Type B pancreatic cell (in vitro differentiated cells): ENCODE data around the gene MGAT1. TPM values are rescaled to one million over a fixed set of nuclear protein-coding genes. Genes with fewer than 3 reads are reported as not detected.
"Not testable (repeated sequence)": the region's sequence is repeated elsewhere in the genome, so short reads cannot be mapped to it uniquely, and the experiment has no call there.

Experiments
- DNase-seq: peaks from one replicate; pipeline ENCODE4 v3.0.0; 2021; ENCODE audit warnings: mixed read lengths; ENCODE audit not compliant: unreplicated experiment; ENCODE audit errors: extremely low spot score
- H3K27ac Mint-ChIP-seq: 2 replicates; pipeline ENCODE4 v1.8.0; 2021; ENCODE audit warnings: mild to moderate bottlenecking, mixed read lengths
- H3K27me3 Mint-ChIP-seq: 2 replicates; pipeline ENCODE4 v1.8.0; 2021; ENCODE audit warnings: mixed read lengths
- H3K36me3 Mint-ChIP-seq: 2 replicates; pipeline ENCODE4 v1.8.0; 2021; ENCODE audit warnings: mixed read lengths
- H3K4me1 Mint-ChIP-seq: one replicate; pipeline ENCODE4 v1.8.0; 2021; ENCODE audit warnings: mixed read lengths; ENCODE audit not compliant: unreplicated experiment
- H3K4me3 Mint-ChIP-seq: 2 replicates; pipeline ENCODE4 v1.8.0; 2021; ENCODE audit warnings: mild to moderate bottlenecking, mixed read lengths
- H3K9me3 Mint-ChIP-seq: 2 replicates; pipeline ENCODE4 v1.8.0; 2021; ENCODE audit warnings: mixed read lengths
- total RNA-seq: library from RNA; stranded (reverse); gene quantifications from 2 replicates; pipeline ENCODE4 v1.2.1, GENCODE V29; 2021; ENCODE audit warnings: low replicate concordance
- TF ChIP-seq, protein P1 (sequence below): fragments of 200-600 bp; sonication (generic); conservative IDR thresholded peaks from 2 replicates; pipeline ENCODE4 v1.5.0; 2021; ENCODE audit warnings: antibody characterized with exemption, mild to moderate bottlenecking

The MGAT1 gene
- total RNA-seq, 1 donor from 2014 or later = 74.8 TPM

DNA sequence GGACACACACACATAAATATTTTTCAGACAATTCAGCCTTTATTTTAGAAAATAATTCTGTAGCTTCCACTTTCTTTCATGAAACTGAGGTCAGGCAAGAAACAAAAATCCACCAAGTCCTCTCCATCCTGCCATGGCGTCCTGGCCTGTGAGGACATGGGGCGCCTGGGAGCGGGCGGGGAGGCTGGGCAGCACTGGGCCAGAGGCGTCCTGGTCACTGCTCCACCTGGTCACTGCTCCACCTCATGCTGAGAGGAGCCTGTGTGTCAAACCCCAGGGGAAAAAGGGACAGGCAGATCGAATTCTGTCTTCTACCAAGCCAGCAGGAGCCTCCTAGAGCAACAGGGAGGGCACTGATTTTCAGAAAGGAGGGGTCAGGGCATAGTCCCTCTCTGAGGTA lies 12.1 kb downstream of the MGAT1 start:
- no peak overlapping the region for H3K4me3 Mint-ChIP-seq
- H3K36me3 Mint-ChIP-seq = peaks cover 15% of the 10 kb centered on the region
- H3K27ac Mint-ChIP-seq = no peak overlapping the region
- no peaks in the 10 kb centered on the region for H3K9me3 Mint-ChIP-seq
- H3K4me1 Mint-ChIP-seq = peaks cover 23% of the 10 kb centered on the region
- DNase-seq = no peak
- TF ChIP-seq, protein P1, sequence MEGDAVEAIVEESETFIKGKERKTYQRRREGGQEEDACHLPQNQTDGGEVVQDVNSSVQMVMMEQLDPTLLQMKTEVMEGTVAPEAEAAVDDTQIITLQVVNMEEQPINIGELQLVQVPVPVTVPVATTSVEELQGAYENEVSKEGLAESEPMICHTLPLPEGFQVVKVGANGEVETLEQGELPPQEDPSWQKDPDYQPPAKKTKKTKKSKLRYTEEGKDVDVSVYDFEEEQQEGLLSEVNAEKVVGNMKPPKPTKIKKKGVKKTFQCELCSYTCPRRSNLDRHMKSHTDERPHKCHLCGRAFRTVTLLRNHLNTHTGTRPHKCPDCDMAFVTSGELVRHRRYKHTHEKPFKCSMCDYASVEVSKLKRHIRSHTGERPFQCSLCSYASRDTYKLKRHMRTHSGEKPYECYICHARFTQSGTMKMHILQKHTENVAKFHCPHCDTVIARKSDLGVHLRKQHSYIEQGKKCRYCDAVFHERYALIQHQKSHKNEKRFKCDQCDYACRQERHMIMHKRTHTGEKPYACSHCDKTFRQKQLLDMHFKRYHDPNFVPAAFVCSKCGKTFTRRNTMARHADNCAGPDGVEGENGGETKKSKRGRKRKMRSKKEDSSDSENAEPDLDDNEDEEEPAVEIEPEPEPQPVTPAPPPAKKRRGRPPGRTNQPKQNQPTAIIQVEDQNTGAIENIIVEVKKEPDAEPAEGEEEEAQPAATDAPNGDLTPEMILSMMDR = no peak
- no peaks in the 10 kb centered on the region for H3K27me3 Mint-ChIP-seq

DNA sequence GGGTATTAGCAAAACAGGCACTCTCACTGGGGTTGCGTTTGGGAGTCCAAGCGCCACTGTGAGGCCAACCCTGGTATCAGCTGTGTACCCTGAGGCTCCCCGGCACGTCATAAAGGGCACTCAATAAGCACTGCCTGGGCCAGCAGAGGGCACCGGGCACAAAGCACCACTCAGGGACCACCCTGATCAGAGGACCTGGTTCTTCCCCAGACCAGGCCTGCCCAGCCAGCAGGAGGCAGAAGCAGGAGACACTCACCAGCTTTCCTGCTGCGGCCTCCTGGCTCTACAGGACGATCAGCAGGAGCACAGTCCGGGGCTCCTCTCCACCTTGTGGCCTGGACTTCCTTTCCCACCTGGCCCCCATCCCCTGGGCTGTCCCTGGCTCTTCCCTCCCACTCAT lies 12.6 kb downstream of the MGAT1 start:
- Mint-ChIP-seq H3K4me3 (no peak overlapping the region), H3K27me3 (no peaks in the 10 kb centered on the region), H3K4me1 (peaks cover 24% of the 10 kb centered on the region), H3K9me3 (no peaks in the 10 kb centered on the region), H3K36me3 (peaks cover 10% of the 10 kb centered on the region), H3K27ac (no peak overlapping the region)
- TF ChIP-seq, protein P1 = no peak
- DNase-seq = no peak

DNA sequence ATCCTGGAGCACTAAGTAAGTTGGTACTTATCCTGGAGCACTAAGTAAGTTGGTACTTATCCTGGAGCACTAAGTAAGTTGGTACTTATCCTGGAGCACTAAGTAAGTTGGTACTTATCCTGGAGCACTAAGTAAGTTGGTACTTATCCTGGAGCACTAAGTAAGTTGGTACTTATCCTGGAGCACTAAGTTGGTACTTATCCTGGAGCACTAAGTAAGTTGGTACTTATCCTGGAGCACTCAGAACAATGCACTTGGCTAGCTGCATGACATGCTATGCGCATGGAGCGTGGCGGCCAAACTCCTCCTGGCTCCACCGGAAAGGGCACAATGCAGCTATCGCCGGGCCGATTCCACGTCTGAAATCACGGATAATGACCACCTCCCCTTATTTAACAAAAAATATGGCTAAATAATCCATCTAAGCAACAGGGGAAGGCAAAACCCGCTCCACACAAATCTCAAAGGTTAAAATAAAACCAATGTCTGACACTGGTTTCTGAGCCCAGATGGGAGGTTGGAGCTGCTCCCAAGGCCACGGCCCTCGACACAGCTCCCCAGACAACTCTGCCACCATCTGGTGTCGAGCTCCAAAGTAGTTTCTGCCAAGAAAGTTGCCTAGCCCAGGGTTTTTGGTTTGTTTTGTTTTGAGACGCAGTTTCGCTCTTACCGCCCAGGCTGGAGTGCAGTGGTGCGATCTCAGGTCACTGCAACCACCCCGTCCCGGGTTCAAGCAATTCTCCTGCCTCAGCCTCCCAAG lies 13.8 kb downstream of the MGAT1 start:
- H3K36me3 Mint-ChIP-seq, H3K9me3 Mint-ChIP-seq, H3K27me3 Mint-ChIP-seq, DNase-seq, H3K4me3 Mint-ChIP-seq, H3K27ac Mint-ChIP-seq: not testable (repeated sequence)
- peaks cover 25% of the 10 kb centered on the region for H3K4me1 Mint-ChIP-seq

DNA sequence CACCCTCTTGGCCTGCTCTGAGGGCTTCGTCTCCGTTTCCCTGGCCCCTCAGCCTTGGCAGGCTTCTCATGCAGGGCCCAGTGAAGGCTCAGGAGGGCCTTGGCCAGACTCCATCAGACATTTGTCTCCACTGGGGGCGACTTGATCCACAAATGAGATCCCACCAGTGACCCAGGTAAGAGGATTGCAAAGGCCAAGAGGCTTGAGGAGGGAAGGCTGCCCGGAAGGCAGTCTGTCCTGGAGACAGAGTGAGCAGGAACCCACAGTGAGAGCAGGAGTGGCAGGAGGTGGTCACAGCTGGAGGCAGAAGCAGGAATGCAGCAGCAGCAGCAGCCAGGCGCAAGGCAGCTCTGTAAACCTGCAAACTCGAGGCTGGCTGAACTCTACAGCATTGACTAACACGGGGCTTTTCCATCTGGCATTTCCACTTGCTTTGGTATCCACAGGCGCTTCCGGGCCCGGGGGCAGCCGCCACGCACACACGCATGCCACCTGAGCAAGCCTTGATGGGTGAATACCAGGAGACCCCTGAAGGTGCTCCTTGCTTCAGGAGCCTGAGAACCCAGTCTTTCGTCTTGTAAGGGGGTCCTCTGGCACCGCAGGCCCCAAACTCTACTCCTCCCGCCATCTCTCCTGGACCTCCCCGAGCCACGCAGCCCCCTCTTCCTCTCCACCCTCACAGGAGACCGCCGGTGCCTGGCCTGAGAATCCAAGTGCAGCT lies 14.7 kb downstream of the MGAT1 start:
- Mint-ChIP-seq H3K9me3 (no peaks in the 10 kb centered on the region), H3K4me1 (peaks cover 26% of the 10 kb centered on the region), H3K4me3 (no peak overlapping the region), H3K27me3 (no peaks in the 10 kb centered on the region), H3K36me3 (peaks cover 7% of the 10 kb centered on the region), H3K27ac (peak overlapping the region; percentile 79)
- TF ChIP-seq, protein P1 = no peak
- DNase-seq = no peak

DNA sequence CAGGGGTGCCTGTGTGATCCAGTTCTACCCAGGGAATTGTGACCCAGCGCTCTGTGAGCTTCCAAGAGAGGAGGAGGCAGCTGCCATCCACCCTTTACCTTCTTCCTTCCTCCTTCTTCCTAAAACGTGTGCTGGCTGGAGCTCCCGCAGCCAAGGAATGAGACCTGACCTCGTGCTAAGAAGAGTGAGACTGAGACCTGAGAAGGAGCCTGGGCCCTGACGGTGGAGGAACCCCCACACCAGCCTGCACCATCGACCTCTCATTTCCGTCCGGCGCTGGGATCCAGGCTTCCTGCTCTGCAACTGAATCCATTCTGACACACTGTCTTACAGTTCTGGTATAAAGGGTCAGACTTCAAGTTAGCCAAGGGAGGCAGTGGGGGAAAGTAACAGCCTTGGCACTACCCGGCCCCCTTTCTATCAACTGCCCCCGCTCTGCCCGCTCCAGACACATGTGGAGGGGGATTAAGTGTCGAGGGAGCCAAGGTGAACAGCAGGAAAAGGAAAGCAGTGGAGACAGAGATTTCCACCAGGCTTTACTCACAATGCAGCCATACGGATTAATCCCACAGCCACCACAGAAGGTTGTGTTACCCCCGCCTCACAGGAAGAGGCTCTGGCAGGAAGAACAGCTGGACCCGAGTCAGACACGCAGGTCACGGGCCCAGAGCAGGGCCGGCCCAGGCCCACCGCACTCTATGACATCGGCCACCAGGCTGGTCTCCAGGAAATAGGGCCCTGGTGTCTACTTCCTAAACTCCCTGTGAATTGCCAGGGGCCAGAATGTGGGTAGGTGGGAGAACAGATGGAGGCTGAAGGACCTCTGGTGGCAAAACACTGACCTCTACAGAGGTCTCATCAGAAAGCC lies 15.8 kb downstream of the MGAT1 start:
- peak overlapping the region; percentile 66 for H3K4me3 Mint-ChIP-seq
- H3K27ac Mint-ChIP-seq = peak overlapping the region; percentile 99
- H3K36me3 Mint-ChIP-seq = peaks cover 7% of the 10 kb centered on the region
- TF ChIP-seq, protein P1 = no peak
- no peaks in the 10 kb centered on the region for H3K9me3 Mint-ChIP-seq
- no peaks in the 10 kb centered on the region for H3K27me3 Mint-ChIP-seq
- peaks cover 30% of the 10 kb centered on the region for H3K4me1 Mint-ChIP-seq
- DNase-seq = no peak
